ENCODE results near the gene TERT. TPM values are rescaled to one million over a fixed set of nuclear protein-coding genes. Genes with fewer than 3 reads are reported as not detected.

Gene TERT
- total and polyA plus RNA-seq, 7 donors = 2.9 TPM; not detected in 6

GRCh38 chr5:1240496-1241260 is 54.2 kb downstream of the TERT start:
- TF ChIP-seq POLR2A (IDR thresholded peaks at IDR 0.05) (no peak), CTCF (IDR thresholded peaks at IDR 0.05) (no peak), EP300 (IDR thresholded peaks at IDR 0.05) (no peak), POLR2AphosphoS5 (IDR thresholded peaks at IDR 0.05) (no peak)
- Histone ChIP-seq H3K36me3 (no peaks in the 10 kb centered on the region), H3K4me3 (no peak overlapping the region), H3K27me3 (peaks cover 4 to 37% (median 11%) of the 10 kb centered on the region in 3 donors), H3K4me1 (no peaks in the 10 kb centered on the region), H3K9me3 (peaks cover 0 to 6% (median 0%) of the 10 kb centered on the region in 4 donors), H3K27ac (no peak overlapping the region)
- no peak for DNase-seq
- intact Hi-C loops (cut with DNase I) = no loop called here
- 68 to 86% methylated on average over 29 of the region's 29 CpGs for WGBS, 2 donors

- peaks cover 0 to 12% (median 7%) of the 10 kb centered on the region in 4 donors for H3K9me3 ChIP-seq
- peaks cover 0 to 31% (median 1%) of the 10 kb centered on the region in 3 donors for H3K27me3 ChIP-seq
- no peak overlapping the region for H3K4me3 ChIP-seq
- TF ChIP-seq CTCF (IDR thresholded peaks at IDR 0.05) (no peak), EP300 (IDR thresholded peaks at IDR 0.05) (no peak), POLR2AphosphoS5 (IDR thresholded peaks at IDR 0.05) (no peak), POLR2A (IDR thresholded peaks at IDR 0.05) (no peak)
- intact Hi-C loops (cut with DNase I) = no loop called here
- H3K36me3 ChIP-seq = no peaks in the 10 kb centered on the region
- WGBS, 2 donors = 14 to 59% methylated on average over 22 of the region's 22 CpGs
- H3K4me1 ChIP-seq = no peaks in the 10 kb centered on the region
- DNase-seq = no peak
- H3K27ac ChIP-seq = no peak overlapping the region
Measured at GRCh38 chr5:1239505-1240251, 55.2 kb downstream of the TERT start.

GRCh38 chr5:1235838-1236237 is 59.0 kb downstream of the TERT start:
- peaks cover 0 to 12% (median 7%) of the 10 kb centered on the region in 4 donors for H3K9me3 ChIP-seq
- H3K4me1 ChIP-seq = no peaks in the 10 kb centered on the region
- TF ChIP-seq POLR2A (IDR thresholded peaks at IDR 0.05) = no peak
- peaks cover 0 to 30% (median 18%) of the 10 kb centered on the region in 3 donors for H3K27me3 ChIP-seq
- H3K36me3 ChIP-seq = no peaks in the 10 kb centered on the region
- intact Hi-C loops (cut with DNase I) = no loop called here
- 95 to 98% methylated on average over 1 of the region's 1 CpG for WGBS, 2 donors
- DNase-seq = no peak
- no peak overlapping the region for H3K4me3 ChIP-seq
- H3K27ac ChIP-seq = no peak overlapping the region

DNA sequence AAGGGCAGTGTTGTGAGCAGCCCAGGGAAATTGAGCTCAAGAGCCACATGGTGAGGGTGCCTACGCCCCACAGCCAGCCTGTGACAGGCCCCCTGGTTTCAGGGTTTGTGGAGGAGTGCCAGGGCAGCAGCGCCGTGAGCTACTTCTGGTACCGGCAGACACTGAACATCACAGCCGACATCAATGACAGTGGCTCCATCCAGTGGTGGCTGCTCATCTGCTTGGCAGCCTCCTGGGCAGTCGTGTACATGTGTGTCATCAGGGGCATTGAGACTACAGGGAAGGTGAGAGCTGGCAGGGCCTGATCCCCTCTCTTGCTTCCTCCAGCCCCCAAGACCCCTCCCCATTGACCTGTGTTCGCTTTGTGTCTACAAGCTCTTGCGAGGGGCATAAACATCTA is 59.5 kb downstream of the TERT start:
- peaks cover 0 to 34% (median 22%) of the 10 kb centered on the region in 3 donors for H3K27me3 ChIP-seq
- H3K4me3 ChIP-seq = no peak overlapping the region
- H3K9me3 ChIP-seq = peaks cover 0 to 12% (median 7%) of the 10 kb centered on the region in 4 donors
- no peak overlapping the region for H3K27ac ChIP-seq
- no peaks in the 10 kb centered on the region for H3K36me3 ChIP-seq
- intact Hi-C loops (cut with DNase I) = no loop called here
- H3K4me1 ChIP-seq = no peaks in the 10 kb centered on the region
- TF ChIP-seq POLR2A (IDR thresholded peaks at IDR 0.05) (no peak), EP300 (IDR thresholded peaks at IDR 0.05) (no peak), POLR2AphosphoS5 (IDR thresholded peaks at IDR 0.05) (no peak), CTCF (IDR thresholded peaks at IDR 0.05) (no peak)
- no peak for DNase-seq
- WGBS, 2 donors = 80 to 92% methylated on average over 8 of the region's 8 CpGs

- intact Hi-C loops (cut with DNase I) = no loop called here
- Histone ChIP-seq H3K36me3 (no peaks in the 10 kb centered on the region), H3K27me3 (peaks cover 0 to 57% (median 34%) of the 10 kb centered on the region in 3 donors), H3K4me3 (no peak overlapping the region), H3K27ac (no peak overlapping the region), H3K4me1 (peaks cover 0 to 6% (median 3%) of the 10 kb centered on the region in 4 donors), H3K9me3 (peaks cover 0 to 12% (median 7%) of the 10 kb centered on the region in 4 donors)
- 95% methylated on average over 25 of the region's 25 CpGs for WGBS, 2 donors
- DNase-seq = no peak
- TF ChIP-seq EP300 (IDR thresholded peaks at IDR 0.05) (no peak), POLR2A (IDR thresholded peaks at IDR 0.05) (no peak), POLR2AphosphoS5 (IDR thresholded peaks at IDR 0.05) (no peak), CTCF (IDR thresholded peaks at IDR 0.05) (no peak)
Measured at GRCh38 chr5:1232780-1233179, 62.1 kb downstream of the TERT start.

Data from sigmoid colon (tissue), 7 donors.